Left renal pelvis (tissue), 4 donors: ENCODE results near the gene ARL16. TPM values are rescaled to one million over a fixed set of nuclear protein-coding genes. Genes with fewer than 3 reads are reported as not detected.
A peak's percentile ranks its signal among the peaks of the same experiment; 100 is the strongest.

Experiments used
- DNase-seq, 4 donors: peaks; one replicate each; pipeline ENCODE4 v3.0.0-alpha.2; 2013; ENCODE audit warnings: low read depth in 4 of 4, low spot score in 3 of 4
- polyA plus RNA-seq, 4 donors: library from polyadenylated mRNA; unstranded; fragments of 120-200 nt; gene quantifications; one replicate each; pipeline ENCODE4 v1.2.1, GENCODE V29; 2013; ENCODE audit not compliant: insufficient read length in 4 of 4

Gene ARL16, protein sequence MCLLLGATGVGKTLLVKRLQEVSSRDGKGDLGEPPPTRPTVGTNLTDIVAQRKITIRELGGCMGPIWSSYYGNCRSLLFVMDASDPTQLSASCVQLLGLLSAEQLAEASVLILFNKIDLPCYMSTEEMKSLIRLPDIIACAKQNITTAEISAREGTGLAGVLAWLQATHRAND
- polyA plus RNA-seq = 10 to 100 TPM; 34.7 to 52.6 (median 43.6) TPM

DNA sequence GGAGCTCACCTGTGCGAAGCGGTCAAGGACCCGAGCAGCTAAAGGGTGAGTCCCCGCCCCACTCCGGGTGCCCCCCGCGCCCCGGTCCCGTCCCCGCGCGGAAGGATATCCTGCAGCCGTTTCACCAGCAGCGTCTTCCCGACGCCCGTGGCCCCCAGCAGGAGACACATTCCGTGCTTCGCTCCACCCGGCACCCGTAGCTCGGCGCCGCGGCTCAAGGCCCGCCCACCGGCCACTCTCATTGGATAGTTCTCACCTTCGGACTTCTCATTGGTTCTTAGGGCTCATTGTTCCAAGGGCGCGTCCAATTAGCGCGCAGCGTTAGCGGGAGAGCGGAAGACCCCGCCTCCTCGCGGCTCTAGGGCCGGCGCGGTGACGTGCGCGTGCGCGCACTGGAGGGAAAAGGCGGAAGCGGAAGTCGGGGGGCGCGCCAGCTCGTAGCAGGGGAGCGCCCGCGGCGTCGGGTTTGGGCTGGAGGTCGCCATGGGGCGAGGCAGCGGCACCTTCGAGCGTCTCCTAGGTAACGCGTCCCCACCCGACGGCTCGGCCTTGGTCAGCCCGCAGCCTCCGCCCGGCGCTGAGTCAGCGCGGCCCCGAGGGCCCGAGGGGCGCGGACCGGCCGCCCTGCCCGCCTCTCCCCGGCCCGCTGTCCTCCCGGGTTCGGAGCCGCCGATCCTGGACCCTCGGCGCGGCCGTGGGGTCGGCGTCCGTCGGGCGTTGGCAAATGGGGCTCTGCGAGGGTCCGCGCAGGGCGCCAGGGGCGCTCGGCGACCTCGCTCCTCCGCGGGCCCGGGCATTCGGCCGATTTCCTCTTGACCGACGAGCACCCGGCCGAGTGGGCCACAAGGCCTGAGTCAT is at the start of gene ARL16, which contains the start of gene HGS:
Gene ARL16, minus strand, starts transcription at position 214 of the 858 bp plus-strand sequence. Its CDS starts 44 bp downstream, at position 170.
Gene HGS, plus strand, starts transcription at position 428 of the 858 bp plus-strand sequence. Its CDS starts 56 bp downstream, at position 484.
- peak; percentile 96 to 98 (median 98) for DNase-seq

DNA sequence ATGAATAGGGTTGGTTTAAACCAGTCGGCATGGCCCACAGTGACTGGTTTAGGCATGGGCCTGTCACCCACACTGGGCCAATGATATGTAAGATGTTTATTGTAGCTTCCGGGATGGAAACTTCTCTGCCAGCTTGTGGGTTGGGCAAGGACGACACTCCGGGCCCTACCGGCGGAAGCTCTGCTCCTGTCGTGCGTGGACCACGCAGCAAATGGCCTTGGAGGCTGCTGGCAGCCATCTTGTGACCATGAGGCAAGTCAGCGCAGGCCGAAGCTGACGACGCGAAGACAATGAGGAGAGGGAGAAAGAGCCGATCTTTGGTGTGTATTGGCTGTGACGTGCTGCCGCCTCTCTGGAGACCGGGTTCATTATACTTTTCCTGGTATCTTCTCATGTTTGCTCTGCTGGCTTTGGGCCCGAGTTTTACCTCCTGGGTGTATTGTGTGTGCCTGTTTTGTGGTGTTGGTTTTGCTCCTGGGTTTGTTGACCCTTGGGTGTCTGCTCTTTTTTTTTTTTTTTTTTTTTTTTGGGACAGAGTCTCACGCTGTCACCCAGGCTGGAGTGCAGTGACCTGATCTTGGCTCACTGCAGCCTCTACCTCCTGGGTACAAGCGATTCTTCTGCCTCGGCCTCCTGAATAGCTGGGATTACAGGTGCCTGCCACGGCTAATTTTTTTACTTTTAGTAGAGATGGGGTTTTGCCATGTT is 43.9 kb upstream of the ARL16 start:
- DNase-seq = no peak

DNA sequence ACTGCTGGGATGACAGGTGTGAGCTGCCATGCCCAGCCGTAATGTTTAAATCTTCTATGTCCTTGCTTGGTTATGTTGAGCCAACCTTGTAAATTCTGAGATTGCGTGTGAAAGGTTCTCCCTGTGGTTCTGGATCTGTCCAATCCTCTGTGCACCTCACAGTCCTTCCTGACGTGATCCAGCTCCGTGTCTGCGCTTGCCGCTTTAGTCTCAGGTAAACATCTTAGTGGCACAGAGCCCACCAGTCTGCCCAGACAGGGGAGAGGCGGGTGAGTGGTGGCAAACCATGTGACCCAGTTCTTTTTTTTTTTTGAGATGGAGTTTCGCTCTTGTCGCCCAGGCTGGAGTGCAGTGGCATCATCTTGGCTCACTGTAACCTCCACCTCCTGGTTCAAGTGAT is 42.4 kb upstream of the ARL16 start:
- DNase-seq = no peak

DNA sequence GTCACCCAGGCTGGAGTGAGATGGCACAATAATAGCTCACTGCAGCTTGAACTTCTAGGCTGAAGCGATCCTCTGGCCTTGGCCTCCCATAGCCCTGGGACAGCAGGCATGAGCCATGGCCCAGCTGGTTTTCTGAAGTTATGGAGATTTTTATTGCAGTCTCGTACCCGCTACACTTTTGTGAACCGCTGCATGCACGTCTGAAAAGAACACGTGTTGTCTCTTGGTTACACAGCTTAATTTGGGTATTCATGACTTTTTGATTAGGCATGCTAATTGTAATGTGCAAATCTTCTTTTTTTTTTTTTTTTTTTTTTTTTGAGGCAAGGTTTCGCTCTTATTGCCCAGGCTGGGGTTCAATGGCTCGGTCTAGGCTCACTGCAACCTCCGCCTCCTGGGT is 41.8 kb upstream of the ARL16 start:
- no peak for DNase-seq

DNA sequence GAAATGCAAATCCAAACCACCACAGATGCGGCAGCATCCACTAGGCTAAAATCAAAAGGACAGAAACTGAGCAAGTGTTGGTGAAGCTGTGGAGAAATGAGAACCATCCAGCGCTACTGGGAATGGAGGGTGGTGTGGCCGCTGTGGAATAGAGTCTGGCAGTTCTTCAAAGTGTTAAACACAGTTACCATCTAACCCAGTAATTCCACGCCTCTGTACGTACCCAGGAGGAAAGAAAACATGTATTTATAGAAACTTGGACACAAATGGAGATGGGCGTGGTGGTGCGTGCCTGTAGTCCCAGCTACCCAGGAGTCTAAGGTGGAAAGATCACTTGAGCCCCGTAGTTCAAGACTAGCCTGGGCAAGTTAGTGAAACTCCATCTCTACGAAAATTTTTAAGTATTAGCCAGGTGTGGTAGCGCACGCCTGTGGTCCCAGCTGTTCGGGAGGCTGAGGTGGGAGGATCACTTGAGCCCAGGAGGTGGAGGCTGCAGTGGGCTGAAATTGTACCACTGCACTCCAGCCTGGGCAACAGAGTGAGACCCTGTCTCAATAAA is 40.1 kb upstream of the ARL16 start:
- DNase-seq = no peak

DNA sequence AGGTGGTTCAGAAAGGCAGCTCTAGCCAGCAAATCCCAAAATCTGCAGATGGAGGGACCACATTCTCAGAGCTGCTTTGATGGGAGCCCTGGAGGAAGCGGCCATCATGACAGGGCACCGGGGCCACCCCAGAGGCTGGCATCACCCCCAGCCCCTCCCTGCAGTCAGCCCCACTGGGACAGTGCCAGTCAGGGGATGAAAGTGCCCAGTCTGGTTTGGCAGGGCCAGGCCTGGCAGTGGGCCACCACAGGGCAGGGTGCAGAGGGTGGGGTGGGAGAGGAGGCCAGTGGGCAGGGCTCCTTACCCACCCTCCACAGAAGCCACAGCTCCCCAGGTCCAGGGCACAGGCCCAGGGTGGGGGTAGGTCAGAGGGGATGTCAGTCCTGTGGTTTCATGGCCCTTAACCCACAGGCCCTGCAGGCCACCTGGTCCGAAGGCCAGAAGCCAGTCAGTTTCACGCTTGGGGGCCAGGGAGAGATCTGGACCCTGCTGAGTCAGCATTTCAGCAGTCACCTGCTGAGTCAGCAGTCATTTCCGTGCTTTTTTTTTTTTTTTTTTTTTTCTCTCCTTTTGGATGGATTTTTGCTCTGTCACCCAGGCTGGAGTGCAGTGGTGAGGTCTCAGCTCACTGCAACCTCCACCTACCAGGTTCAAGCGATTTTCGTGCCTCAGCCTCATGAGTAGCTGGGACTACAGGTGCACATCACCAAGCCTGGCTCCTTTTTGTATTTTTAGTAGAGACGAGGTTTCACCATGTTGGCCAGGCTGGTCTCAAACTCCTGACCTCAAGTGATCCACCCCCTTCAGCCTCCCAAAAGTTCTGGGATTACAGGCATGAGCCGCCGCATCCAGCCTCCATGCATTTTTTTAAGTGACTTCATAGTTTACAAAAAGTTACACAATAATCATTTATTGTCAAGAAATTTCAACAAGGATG is 38.9 kb upstream of the ARL16 start:
- DNase-seq = no peak

DNA sequence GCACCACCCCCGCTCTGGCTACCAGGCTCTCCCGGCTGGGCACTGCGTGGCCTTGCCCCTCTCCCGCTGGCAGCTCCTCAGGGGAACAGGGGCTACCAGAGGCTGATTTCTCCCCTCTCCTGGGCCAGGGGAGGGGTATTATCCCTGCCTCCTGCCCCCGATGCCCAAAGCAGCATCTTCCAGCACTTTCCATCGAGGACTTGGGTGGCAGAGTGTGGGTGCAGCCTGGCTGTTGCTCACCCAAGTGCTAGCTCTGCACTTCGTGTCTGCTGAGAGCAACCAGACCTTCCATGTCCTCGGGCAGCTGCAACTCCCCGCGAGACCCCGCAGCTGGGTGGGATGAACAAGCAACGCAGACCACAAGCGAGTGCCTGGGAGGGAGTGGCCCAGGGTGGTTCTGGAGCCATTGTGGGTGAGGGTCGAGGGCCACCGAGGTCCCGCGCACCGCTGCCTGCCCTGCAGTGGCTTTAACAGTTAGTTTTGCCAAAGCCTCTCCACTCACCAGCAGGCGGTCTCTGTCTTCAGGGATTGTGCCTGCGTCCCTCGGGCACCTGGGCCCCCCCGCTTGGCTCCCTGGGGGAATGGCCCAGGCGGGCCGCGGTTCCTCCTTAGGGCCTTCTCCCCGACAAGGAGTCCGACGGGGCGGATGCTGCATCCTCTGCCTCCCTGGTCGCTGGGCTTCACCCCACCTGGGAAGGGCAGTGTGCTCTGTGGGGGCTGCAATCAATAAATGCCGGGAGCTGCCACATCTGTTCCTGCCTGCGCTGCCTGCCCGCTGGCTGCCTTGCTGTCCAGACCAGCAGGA is 36.9 kb upstream of the ARL16 start:
- DNase-seq = no peak

DNA sequence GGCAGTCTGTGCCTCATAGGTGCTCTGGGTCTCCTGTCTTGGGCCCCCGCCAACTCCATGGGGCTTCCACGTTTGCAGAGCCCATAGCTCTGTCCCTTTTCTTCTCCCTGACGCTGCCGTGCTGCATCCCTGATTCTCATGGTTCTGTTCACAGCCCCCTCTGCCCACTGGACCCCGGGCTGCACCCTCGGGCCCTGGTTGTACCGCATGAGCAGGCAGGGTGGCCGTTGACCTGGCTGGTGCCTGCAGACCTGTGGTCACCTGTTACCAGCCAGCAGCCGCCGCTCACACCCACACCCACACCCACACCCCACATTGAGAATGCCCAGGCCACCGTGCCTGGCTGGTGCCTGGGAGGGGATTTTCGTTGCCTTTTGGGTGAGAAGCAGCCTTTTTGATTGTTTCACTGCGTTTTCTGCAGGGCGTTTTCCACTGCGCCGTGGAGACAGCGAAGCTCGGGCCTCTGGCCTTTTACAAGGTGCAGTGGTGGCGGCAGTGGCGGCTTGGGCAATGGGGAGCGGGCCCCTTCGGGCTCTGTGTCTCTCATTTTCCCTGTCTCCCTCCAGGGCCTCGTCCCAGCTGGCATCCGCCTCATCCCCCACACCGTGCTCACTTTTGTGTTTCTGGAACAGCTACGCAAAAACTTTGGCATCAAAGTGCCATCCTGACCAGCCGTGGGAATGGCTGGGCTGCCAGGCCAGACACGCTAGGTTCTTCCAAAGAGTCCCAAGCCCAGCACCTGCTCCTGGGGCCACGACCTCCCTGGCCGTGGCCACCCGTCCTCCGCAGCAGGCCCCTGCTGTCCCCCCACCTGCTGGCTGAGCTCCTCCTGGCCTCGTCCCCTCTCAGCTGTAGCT is 36.0 kb upstream of the ARL16 start:
- no peak for DNase-seq

DNA sequence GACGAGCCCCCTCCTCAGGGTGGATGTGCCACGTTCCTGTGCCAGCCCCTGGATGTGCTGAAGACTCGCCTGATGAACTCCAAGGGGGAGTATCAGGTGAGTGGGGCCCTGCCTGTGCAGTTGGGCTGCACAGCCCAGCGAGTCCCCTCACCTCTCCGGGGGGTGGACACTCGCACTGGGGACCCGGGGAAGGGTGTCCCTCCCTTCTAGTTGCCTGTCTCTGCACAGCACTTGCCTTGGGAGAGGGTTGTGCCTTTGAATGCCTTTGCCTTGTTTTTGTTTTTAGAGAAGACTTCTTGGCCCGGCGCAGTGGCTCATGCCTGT is 34.1 kb upstream of the ARL16 start:
- DNase-seq = no peak

DNA sequence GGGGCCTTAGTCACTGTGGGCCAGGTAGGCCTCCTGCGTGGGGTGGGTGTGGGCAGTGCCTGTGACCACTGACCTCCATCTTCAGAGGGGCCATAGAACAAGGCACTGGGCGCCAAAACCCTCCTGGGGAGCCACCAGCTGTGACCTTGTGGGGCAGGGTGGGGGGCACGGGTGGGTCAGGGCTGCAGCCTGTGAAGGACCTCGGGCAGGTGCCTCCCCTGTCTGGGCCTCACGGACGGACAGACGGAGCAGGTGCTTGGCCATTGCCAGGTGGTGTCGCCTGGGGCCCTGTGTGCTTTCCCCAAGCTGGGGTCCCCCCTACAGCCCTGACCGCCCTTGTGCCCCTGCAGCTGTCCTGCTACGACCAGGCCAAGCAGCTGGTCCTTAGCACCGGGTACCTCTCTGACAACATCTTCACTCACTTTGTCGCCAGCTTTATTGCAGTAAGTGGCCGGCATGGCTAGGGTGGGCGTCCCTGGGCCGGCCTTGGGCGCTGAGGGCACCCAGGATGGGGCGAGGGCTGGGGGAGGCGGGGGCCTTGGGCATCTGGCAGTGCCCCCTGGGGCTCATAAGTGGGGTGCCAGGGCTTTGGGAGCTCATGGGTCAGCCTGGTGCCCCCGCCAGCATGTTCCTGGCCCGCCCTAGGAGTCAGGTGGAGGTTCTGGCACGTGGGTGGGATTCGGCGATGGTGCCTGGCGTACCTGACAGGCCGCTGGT is 33.6 kb upstream of the ARL16 start:
- no peak for DNase-seq

DNA sequence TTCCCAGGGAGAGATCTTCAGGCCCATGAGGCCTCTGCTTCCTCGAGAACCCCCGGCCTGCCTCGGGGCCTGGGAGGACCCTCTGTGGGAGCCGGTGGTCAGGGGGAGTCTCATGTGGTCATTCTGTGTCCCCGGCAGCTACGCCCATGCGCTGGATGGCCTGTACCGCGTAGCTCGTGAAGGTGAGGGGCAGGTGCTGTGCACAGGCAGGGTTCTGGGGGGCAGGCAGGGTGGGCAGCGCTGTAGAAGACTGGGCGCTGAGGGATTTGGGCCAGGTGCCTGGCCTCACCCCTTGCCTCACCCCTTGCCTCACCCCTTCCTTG is 33.0 kb upstream of the ARL16 start:
- no peak for DNase-seq

DNA sequence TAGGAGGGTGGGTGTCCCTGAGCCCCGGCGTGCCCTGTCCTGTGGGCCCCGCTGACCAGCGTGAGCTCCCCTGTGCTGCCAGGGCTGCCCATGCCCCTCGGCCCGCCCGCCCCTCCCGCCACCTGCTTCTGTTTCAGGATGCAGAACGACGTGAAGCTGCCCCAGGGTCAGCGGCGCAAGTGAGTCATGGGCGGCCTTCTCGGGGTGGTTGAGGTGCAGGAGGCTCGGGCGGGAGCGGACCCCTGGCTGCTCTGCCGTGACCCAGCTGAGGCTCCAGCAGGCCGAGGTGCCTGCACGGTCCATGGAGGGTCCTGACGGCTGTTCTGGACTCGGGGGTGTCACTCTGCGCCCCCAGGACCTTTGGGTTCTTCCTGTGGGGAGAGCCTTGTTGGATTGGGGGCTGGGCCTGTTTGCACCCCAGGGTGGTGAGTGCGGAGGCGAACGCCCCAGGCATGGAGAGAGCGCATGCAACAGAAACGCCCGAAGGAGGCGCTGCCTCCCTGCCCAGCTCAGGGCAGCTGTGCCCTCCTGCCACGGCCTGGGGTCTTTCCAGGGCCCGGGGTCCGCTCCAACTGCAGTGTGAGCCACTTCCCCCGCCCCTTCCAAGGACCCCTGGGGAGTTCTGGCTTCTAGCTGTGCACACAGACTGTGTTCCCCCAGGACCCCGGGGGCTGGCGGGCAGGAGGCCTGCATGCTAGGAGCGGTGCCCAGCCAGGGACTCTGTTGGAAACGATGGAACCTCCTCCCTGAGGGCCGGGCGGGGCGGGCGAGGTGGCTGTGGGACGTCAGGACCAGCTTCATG is 32.5 kb upstream of the ARL16 start:
- DNase-seq = no peak

DNA sequence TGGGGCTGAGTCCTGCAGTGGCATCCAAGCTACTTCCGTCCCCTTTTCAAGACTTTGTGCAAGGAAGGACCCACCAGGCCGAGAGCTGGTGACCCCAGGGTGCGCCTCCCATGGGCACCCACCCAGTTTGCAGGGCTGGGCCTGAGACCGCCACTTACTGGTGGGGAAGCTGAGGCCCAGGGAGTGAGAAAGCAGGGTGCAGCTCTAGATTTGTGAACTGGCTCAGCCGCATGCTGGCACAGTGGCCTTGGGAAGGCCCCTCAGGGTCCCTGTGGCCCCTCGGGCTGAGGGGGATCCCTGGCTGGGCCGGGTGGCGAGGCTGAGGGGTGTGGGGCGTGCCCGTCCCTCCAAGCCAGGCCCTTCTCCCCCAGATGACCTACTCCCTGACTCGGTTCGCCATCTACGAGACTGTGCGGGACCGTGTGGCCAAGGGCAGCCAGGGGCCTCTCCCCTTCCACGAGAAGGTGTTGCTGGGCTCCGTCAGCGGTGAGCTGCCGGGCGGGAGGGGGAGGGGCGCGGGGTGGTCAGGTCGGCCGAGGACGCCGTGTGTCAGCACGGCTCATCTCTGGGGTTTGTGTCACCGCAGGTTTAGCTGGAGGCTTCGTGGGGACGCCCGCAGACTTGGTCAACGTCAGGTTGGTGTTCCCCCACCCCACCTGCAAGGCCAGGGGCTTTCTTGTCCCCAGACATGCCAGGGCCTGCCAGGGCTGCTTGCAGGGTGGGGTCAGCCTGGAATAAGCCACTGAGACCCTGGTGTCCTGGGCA is 31.7 kb upstream of the ARL16 start:
- no peak for DNase-seq

DNA sequence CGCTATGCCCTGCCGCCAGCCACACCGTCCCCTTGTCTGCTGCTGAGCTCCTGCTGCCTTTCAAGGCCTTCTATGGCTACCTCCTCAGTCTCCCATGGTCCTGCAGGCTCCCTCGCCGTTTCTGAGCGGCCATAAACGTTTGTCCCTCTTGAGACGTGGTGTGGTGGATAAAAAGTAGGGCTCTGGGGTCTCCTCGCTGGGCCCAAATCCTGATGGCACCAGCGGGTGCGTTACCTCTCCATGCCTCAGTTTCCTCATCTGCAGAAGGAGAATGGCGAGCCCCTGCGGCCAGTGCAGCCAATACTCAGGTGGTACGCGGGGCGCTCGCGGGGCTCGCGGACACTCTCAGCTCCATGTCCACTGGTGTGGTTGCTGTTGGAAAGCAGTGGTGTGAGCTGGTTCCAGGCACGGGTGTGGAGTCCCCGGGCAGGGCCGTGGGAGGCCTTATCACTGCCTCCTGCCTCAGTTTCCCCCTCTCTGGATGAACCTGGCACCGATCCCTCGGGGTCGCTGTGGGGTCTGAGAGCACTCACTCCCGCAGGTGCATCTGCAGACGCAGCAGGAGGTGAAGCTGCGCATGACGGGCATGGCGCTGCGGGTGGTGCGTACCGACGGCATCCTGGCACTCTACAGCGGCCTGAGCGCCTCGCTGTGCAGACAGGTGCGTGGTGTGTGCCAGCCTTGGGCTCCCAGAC is 31.0 kb upstream of the ARL16 start:
- DNase-seq = no peak

DNA sequence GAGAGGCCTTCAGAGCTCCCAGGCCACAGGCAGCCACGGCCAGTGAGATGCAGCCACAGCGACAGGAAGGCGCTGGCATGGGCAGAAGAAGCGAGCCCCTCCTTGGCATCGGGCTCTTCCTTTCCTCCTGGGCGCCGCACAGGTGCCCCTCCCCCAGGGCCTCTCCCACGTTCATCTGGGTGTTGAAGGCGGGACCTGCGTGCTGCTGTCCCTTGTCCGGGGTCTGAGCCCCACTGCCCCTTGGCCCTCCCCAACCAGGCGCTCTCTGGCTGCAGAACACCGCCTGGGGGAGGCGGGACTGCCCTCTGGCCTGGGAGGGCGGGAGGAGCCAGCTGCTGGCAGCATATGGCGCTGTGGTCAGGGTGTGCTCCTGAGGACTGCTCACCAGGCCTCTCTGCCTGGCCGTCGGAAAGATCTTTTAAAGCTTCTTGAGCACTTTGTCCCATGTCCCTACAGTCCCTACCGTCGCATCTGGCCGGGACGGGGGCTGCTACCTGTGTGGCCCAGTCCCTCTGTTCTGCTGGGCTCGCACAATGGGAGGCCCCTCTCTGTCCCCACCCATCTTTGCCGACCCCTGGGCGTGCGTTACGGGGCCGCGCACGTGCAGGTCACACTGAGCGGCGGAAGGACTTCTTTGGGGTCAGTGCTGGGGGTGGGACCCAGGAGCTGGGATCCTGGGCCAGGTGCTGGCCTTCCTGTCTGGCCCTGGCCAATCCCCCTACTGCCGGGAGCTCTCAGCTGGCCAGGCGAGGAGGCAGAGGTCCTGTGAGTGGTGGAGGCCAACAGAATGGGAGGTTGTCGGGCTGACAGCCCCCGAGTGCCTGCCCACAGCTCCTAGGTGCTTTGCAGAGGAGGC is 30.2 kb upstream of the ARL16 start:
- no peak for DNase-seq
